ENCODE measurements around the gene HOXA5. TPM values are rescaled to one million over a fixed set of nuclear protein-coding genes. Genes with fewer than 3 reads are reported as not detected.

Gene HOXA5
- total RNA-seq, 1 experiment from 2014 or later: not detected

DNA sequence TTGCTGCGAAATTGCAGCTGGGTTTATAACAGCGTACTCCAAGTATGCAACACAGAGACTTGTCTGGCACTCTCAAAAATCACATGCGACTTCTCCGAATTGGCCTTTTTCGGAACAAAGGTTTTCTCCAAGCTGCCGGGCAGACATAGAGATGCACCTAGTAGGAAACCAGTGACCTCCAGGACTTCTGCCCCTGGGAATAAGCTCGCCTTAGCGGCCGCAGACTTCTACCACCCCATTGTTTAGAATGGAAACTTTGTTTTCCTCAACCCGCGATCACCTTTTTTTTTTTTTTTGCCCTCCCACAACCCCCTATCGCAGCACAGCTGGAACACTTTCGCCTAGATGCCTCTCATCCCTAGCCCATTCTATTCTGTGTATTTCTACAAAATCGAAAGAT is 35.5 kb upstream of the HOXA5 start:
- Histone ChIP-seq H3K23me2 (ENCODE audit: insufficient read length, low read depth, low read length, poor library complexity, severe bottlenecking) (no peaks in the 10 kb centered on the region), H3K23ac (ENCODE audit: insufficient read length, low read depth, low read length) (no peak overlapping the region), H2BK5ac (ENCODE audit: insufficient read length, low read length) (no peak overlapping the region), H2BK15ac (ENCODE audit: low read depth, low read length) (no peak overlapping the region), H2BK12ac (ENCODE audit: insufficient read length, low read depth, low read length) (no peak overlapping the region), H4K5ac (ENCODE audit: insufficient read length, low read depth, low read length) (no peak overlapping the region), H3K27me3 (ENCODE audit: insufficient read depth, low read length) (peaks cover 99% of the 10 kb centered on the region), H4K20me1 (ENCODE audit: control insufficient read depth, insufficient read depth, insufficient read length) (no peaks in the 10 kb centered on the region), H3K9ac (ENCODE audit: extremely low read depth, insufficient read length, low read length) (no peak overlapping the region), H3K4me1 (ENCODE audit: insufficient read depth, low read length) (no peaks in the 10 kb centered on the region), H2AFZ (ENCODE audit: low read length) (no peak overlapping the region), H4K8ac (replicated peaks; ENCODE audit: insufficient read length, low read depth, low read length) (no peak overlapping the region), H2BK20ac (ENCODE audit: low read depth, low read length, poor library complexity, severe bottlenecking) (no peak overlapping the region), H3K79me2 (ENCODE audit: insufficient read depth, low read length) (no peaks in the 10 kb centered on the region), H3K14ac (ENCODE audit: insufficient read depth, low read length) (no peak overlapping the region), H2BK120ac (ENCODE audit: low read depth, low read length, poor library complexity, severe bottlenecking) (no peak overlapping the region), H3K4me2 (ENCODE audit: insufficient read depth, insufficient read length, low read length) (no peak overlapping the region), H3K4ac (ENCODE audit: low read depth, low read length) (no peak overlapping the region), H2AK5ac (ENCODE audit: insufficient read length, low read length) (no peak overlapping the region), H3T11ph (ENCODE audit: low read length) (no peak overlapping the region), H3K9me3 (ENCODE audit: control insufficient read depth, low read depth, low read length) (no peaks in the 10 kb centered on the region), H3K27ac (ENCODE audit: insufficient read length, low read depth, low read length) (no peak overlapping the region), H3K79me1 (ENCODE audit: insufficient read depth, low read depth, low read length, poor library complexity, severe bottlenecking) (no peaks in the 10 kb centered on the region), H4K91ac (ENCODE audit: insufficient read length, low read depth, low read length) (no peak overlapping the region), H3K56ac (ENCODE audit: insufficient read length, low read depth, low read length) (no peak overlapping the region), H3K18ac (ENCODE audit: insufficient read length, low read depth, low read length) (no peak overlapping the region)
- H3K9me3 Mint-ChIP-seq: peaks cover 2 to 14% of the 10 kb centered on the region in 2 experiments; a peak in 1 of 5 replicates
- peak; percentile 26 for DNase-seq
- no peak overlapping the region for H3K27ac Mint-ChIP-seq
- no CpG with 5 or more reads among the region's 14 CpGs for WGBS (ENCODE audit: extremely low coverage, insufficient read length, low lambda C conversion rate)
- peaks cover 3 to 16% of the 10 kb centered on the region in 2 experiments for H3K4me1 Mint-ChIP-seq
- peaks cover 100% of the 10 kb centered on the region for H3K27me3 Mint-ChIP-seq (ENCODE audit: low read depth)
- no peaks in the 10 kb centered on the region; a peak in 2 of 7 replicates for H3K36me3 Mint-ChIP-seq (ENCODE audit: insufficient read depth in 1 of 3, low read depth in 3 of 3)
- 0 out of 5 replicates have a peak overlapping the region, but pooled peaks of 1 of the 2 experiments have one; percentile 31 for H3K4me3 Mint-ChIP-seq
- TF ChIP-seq, protein P1, sequence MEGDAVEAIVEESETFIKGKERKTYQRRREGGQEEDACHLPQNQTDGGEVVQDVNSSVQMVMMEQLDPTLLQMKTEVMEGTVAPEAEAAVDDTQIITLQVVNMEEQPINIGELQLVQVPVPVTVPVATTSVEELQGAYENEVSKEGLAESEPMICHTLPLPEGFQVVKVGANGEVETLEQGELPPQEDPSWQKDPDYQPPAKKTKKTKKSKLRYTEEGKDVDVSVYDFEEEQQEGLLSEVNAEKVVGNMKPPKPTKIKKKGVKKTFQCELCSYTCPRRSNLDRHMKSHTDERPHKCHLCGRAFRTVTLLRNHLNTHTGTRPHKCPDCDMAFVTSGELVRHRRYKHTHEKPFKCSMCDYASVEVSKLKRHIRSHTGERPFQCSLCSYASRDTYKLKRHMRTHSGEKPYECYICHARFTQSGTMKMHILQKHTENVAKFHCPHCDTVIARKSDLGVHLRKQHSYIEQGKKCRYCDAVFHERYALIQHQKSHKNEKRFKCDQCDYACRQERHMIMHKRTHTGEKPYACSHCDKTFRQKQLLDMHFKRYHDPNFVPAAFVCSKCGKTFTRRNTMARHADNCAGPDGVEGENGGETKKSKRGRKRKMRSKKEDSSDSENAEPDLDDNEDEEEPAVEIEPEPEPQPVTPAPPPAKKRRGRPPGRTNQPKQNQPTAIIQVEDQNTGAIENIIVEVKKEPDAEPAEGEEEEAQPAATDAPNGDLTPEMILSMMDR (conservative IDR thresholded peaks at IDR 0.05): no peak

Data from H9 (cell line).